Glomerular visceral epithelial cell (primary cell): ENCODE results near the gene KLK2.

Experiments used
- DNase-seq: peaks from one replicate; pipeline ENCODE4 v3.0.0-alpha.2; 2016; ENCODE audit errors: extremely low spot score

Gene KLK2

GRCh38 chr19:50873056-50873455 lies at the start of gene KLK2:
KLK2 (plus strand) TSS chr19:50873439; CDS start chr19:50873474, 35 bp downstream.
- no peak for DNase-seq

GRCh38 chr19:50826492-50827240 lies 46.6 kb upstream of the KLK2 start:
- no peak for DNase-seq

- no peak for DNase-seq
These were observed 45.8 kb upstream of the KLK2 start for GRCh38 chr19:50827476-50827875.

GRCh38 chr19:50829801-50830200 lies 43.4 kb upstream of the KLK2 start:
- no peak for DNase-seq

- peak; percentile 7 for DNase-seq
These were observed 42.8 kb upstream of the KLK2 start for GRCh38 chr19:50830266-50831025.

GRCh38 chr19:50831026-50831396 lies 42.2 kb upstream of the KLK2 start:
- DNase-seq, result no peak

GRCh38 chr19:50832666-50833065 lies 40.6 kb upstream of the KLK2 start:
- no peak for DNase-seq

- no peak for DNase-seq
These were observed 40.0 kb upstream of the KLK2 start, which contains the start of gene KLK15 for GRCh38 chr19:50833117-50833801. KLK15 (minus strand) TSS chr19:50833574; CDS start chr19:50831492, 2,082 bp downstream.

GRCh38 chr19:50833802-50834167 lies 39.5 kb upstream of the KLK2 start:
- DNase-seq, result no peak

- DNase-seq, result no peak
These were observed 38.0 kb upstream of the KLK2 start for GRCh38 chr19:50835103-50835784.

- peak; percentile 66 for DNase-seq
These were observed 37.3 kb upstream of the KLK2 start for GRCh38 chr19:50835785-50836542.

- no peak for DNase-seq
These were observed 36.6 kb upstream of the KLK2 start for GRCh38 chr19:50836543-50837195.

- no peak for DNase-seq
These were observed 35.9 kb upstream of the KLK2 start for GRCh38 chr19:50837300-50837699.

GRCh38 chr19:50838239-50838638 lies 35.0 kb upstream of the KLK2 start:
- no peak for DNase-seq

GRCh38 chr19:50839712-50840655 lies 33.3 kb upstream of the KLK2 start:
- no peak for DNase-seq

- DNase-seq, result no peak
These were observed 31.1 kb upstream of the KLK2 start for GRCh38 chr19:50842130-50842529.

- no peak for DNase-seq
These were observed 30.0 kb upstream of the KLK2 start for GRCh38 chr19:50843205-50843604.

GRCh38 chr19:50843701-50844221 lies 29.5 kb upstream of the KLK2 start:
- DNase-seq, result no peak

GRCh38 chr19:50844296-50844935 lies 28.8 kb upstream of the KLK2 start:
- no peak for DNase-seq
